HepG2 (cell line): Measurements from ENCODE around the gene PSMA3. TPM values are rescaled to one million over a fixed set of nuclear protein-coding genes. Genes with fewer than 3 reads are reported as not detected.

Source experiments
- AKAP8 ChIP-seq: sonication (generic); formaldehyde crosslinking; IDR thresholded peaks from 2 replicates; pipeline ENCODE4 v1.5.1; 2020; ENCODE audit warnings: mild to moderate bottlenecking, missing genetic modification reagents
- BORCS8-MEF2B ChIP-seq: sonication (generic); formaldehyde crosslinking; IDR thresholded peaks from 2 replicates; pipeline ENCODE4 v1.8.0; 2022; ENCODE audit warnings: mild to moderate bottlenecking, missing genetic modification reagents
- CENPX ChIP-seq: sonication (generic); formaldehyde crosslinking; IDR thresholded peaks from 2 replicates; pipeline ENCODE4 v1.9.0; 2021; ENCODE audit warnings: mild to moderate bottlenecking, missing genetic modification reagents, moderate library complexity
- ETV5 ChIP-seq: IDR thresholded peaks from 2 replicates; pipeline ENCODE4 v1.6.1; 2018; ENCODE audit warnings: missing biosample characterization, missing genetic modification reagents, inconsistent platforms, borderline replicate concordance
- FOXA1 ChIP-seq, 2 experiments: fragments of 450-650 bp in 1 of 2; sonication (generic) in 1 of 2; formaldehyde crosslinking in 1 of 2; IDR thresholded peaks; 2 replicates each; pipeline versions ENCODE4 v1.4.0 to v1.6.1; 2016 to 2020; ENCODE audit warnings: missing genetic modification reagents in 1 of 2
- GABPB1 ChIP-seq: IDR thresholded peaks from 2 replicates; pipeline ENCODE4 v1.6.1; 2016; ENCODE audit warnings: mild to moderate bottlenecking, missing genetic modification reagents, moderate library complexity, missing compliant biosample characterization
- HES4 ChIP-seq: sonication (generic); formaldehyde crosslinking; IDR thresholded peaks from 2 replicates; pipeline ENCODE4 v1.9.0; 2021; ENCODE audit warnings: mild to moderate bottlenecking, missing genetic modification reagents, borderline replicate concordance
- ISL2 ChIP-seq: sonication (generic); formaldehyde crosslinking; IDR thresholded peaks from 2 replicates; pipeline ENCODE4 v1.5.0; 2020; ENCODE audit warnings: missing genetic modification reagents
- MYC ChIP-seq: sonication (generic); formaldehyde crosslinking; IDR thresholded peaks from 2 replicates; pipeline ENCODE4 v1.9.0; 2021; ENCODE audit warnings: missing genetic modification reagents, borderline replicate concordance
- NCOR1 ChIP-seq: fragments of 200-600 bp; sonication (generic); IDR thresholded peaks from 2 replicates; pipeline ENCODE4 v1.7.0; 2017; ENCODE audit warnings: antibody characterized with exemption, low read length, borderline replicate concordance
- NFKB2 ChIP-seq: sonication (generic); formaldehyde crosslinking; IDR thresholded peaks from 2 replicates; pipeline ENCODE4 v1.4.0; 2020; ENCODE audit warnings: missing genetic modification reagents, borderline replicate concordance
- NPAS2 ChIP-seq: sonication (generic); formaldehyde crosslinking; IDR thresholded peaks from 2 replicates; pipeline ENCODE4 v1.8.0; 2022; ENCODE audit warnings: mild to moderate bottlenecking, missing genetic modification reagents, borderline replicate concordance
- NRL ChIP-seq: sonication (generic); formaldehyde crosslinking; IDR thresholded peaks from 2 replicates; pipeline ENCODE4 v1.5.0; 2020; ENCODE audit warnings: missing genetic modification reagents, mild to moderate bottlenecking, moderate library complexity, borderline replicate concordance
- SOX6 ChIP-seq, 2 experiments: fragments of 450-650 bp in 1 of 2; sonication (generic) in 1 of 2; formaldehyde crosslinking in 1 of 2; IDR thresholded peaks; 2 replicates each; pipeline versions ENCODE4 v1.4.0 to v1.6.1; 2017 to 2020; ENCODE audit warnings: antibody characterized with exemption in 1 of 2, mild to moderate bottlenecking in 1 of 2, missing genetic modification reagents in 1 of 2
- TP53 ChIP-seq: sonication (generic); formaldehyde crosslinking; conservative IDR thresholded peaks from 2 replicates; pipeline ENCODE4 v1.4.0; 2020; ENCODE audit warnings: missing genetic modification reagents
- ZFP36 ChIP-seq: fragments of 150-350 bp; IDR thresholded peaks from 2 replicates; pipeline ENCODE4 v1.6.1; 2018; ENCODE audit warnings: borderline replicate concordance, low read length, low read depth; ENCODE audit not compliant: partially characterized antibody
- ZFP37 ChIP-seq: sonication (generic); formaldehyde crosslinking; IDR thresholded peaks from 2 replicates; pipeline ENCODE4 v1.4.0; 2020; ENCODE audit warnings: missing genetic modification reagents, borderline replicate concordance
- ZMYM4 ChIP-seq: sonication (generic); formaldehyde crosslinking; IDR thresholded peaks from 2 replicates; pipeline ENCODE4 v1.8.1; 2023; ENCODE audit warnings: mild to moderate bottlenecking, missing genetic modification reagents
- ZNF235 ChIP-seq: sonication (generic); formaldehyde crosslinking; IDR thresholded peaks from 2 replicates; pipeline ENCODE4 v1.8.1; 2023; ENCODE audit warnings: mild to moderate bottlenecking, missing genetic modification reagents, borderline replicate concordance
- ZNF337 ChIP-seq: sonication (generic); formaldehyde crosslinking; IDR thresholded peaks from 2 replicates; pipeline ENCODE4 v1.5.1; 2020; ENCODE audit warnings: missing genetic modification reagents, low read depth, mild to moderate bottlenecking, borderline replicate concordance
- ZNF431 ChIP-seq: sonication (generic); formaldehyde crosslinking; IDR thresholded peaks from 2 replicates; pipeline ENCODE4 v1.9.0; 2022; ENCODE audit warnings: missing genetic modification reagents, low read depth, mild to moderate bottlenecking, borderline replicate concordance
- ZNF512 ChIP-seq: sonication (generic); formaldehyde crosslinking; IDR thresholded peaks from 2 replicates; pipeline ENCODE4 v1.4.0; 2020; ENCODE audit warnings: mild to moderate bottlenecking, missing genetic modification reagents
- ZNF780A ChIP-seq: sonication (generic); formaldehyde crosslinking; IDR thresholded peaks from 2 replicates; pipeline ENCODE4 v1.8.0; 2022; ENCODE audit warnings: mild to moderate bottlenecking, missing genetic modification reagents, moderate library complexity
- polyA plus RNA-seq, 8 experiments: library from polyadenylated mRNA; depleted of rRNA in 3 of 8; stranded (reverse) in 7 of 8; unstranded in 1 of 8; fragments of >200 nt; fragmentation: Illumina TruSeq in 4 of 8; extraction: Trizol in 4 of 8; gene quantifications; 2 replicates each; pipeline versions ENCODE4 v1.2.1 to v1.2.3, GENCODE V29; 2011 to 2016; ENCODE audit warnings: low read depth in 4 of 8, missing spikeins in 1 of 8, mixed read lengths in 1 of 8; ENCODE audit not compliant: insufficient read depth in 1 of 8
- total RNA-seq, 5 experiments: library from RNA; depleted of rRNA; stranded (reverse); fragments of >200 nt; fragmentation: Illumina TruSeq; extraction: Trizol; gene quantifications; 2 replicates each; pipeline ENCODE4 v1.2.3, GENCODE V29; 2016; ENCODE audit warnings: low read depth in 1 of 5
- TF ChIP-seq, protein P1 (sequence below): sonication (generic); formaldehyde crosslinking; IDR thresholded peaks from 2 replicates; pipeline ENCODE4 v1.5.1; 2020; ENCODE audit warnings: mild to moderate bottlenecking, missing genetic modification reagents, moderate library complexity
- TF ChIP-seq, protein P2 (sequence below): sonication (generic); formaldehyde crosslinking; IDR thresholded peaks from 2 replicates; pipeline ENCODE4 v1.5.0; 2020; ENCODE audit warnings: missing genetic modification reagents, mild to moderate bottlenecking, borderline replicate concordance

Gene PSMA3
- total and polyA plus RNA-seq, 2 of the 13 experiments (the other 11 are each of a cell fraction or from before 2014, with no cell fraction given), result 232 to 275 TPM

DNA sequence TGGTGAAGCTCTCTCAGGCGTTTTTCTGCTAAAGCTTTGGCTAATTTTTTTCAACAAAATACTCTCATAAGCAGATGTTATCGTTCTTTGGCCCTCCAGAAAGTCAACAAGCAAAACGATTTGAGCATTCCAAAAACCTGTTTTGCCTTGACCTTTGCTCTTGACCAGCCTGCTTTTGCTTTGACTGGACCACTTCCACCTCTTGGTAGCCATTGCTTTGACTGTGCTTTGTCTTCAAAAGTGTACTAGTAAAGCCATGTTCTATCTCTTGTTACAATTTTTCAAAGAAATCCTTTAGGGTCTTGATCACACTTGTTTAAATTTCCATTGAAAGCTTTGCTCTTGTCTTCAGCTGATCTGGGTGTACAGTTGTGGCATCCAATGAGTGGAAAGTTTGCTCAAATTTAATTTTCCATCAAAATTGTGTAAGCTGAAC lies 43.0 kb downstream of the PSMA3 start (continued):
- TF ChIP-seq ZNF512 (CRISPR knock-in tag) (no peak), ZFP37 (CRISPR knock-in tag) (no peak), NRL (no peak), NPAS2 (CRISPR knock-in tag) (no peak), BORCS8-MEF2B (CRISPR knock-in tag) (no peak), NCOR1 (peak; percentile 66; the same call in 1 of the 2 replicates), ZNF337 (no peak), TP53 (CRISPR knock-in tag) (no peak), FOXA1 (IDR thresholded peaks at IDR 0.05) (peak; percentile 31; the same call in 1 of the 2 replicates), FOXA1 (CRISPR knock-in tag; IDR thresholded peaks at IDR 0.05) (peak; percentile 96), ZNF780A (CRISPR knock-in tag) (no peak), ZFP36 (no peak), MYC (CRISPR knock-in tag) (no peak), ZMYM4 (CRISPR knock-in tag) (peak; percentile 92), ISL2 (CRISPR knock-in tag) (peak; percentile 88), SOX6 (IDR thresholded peaks at IDR 0.05) (no peak), SOX6 (CRISPR knock-in tag; IDR thresholded peaks at IDR 0.05) (peak; percentile 86), NFKB2 (CRISPR knock-in tag) (no peak), GABPB1 (CRISPR knock-in tag) (peak; percentile 32; the same call in 1 of the 2 replicates), ZNF235 (CRISPR knock-in tag) (no peak), ZNF431 (no peak), AKAP8 (no peak), CENPX (CRISPR knock-in tag) (no peak), ETV5 (CRISPR knock-in tag) (peak; percentile 76; the same call in 1 of the 2 replicates), HES4 (CRISPR knock-in tag) (no peak)
- TF ChIP-seq, protein P1, sequence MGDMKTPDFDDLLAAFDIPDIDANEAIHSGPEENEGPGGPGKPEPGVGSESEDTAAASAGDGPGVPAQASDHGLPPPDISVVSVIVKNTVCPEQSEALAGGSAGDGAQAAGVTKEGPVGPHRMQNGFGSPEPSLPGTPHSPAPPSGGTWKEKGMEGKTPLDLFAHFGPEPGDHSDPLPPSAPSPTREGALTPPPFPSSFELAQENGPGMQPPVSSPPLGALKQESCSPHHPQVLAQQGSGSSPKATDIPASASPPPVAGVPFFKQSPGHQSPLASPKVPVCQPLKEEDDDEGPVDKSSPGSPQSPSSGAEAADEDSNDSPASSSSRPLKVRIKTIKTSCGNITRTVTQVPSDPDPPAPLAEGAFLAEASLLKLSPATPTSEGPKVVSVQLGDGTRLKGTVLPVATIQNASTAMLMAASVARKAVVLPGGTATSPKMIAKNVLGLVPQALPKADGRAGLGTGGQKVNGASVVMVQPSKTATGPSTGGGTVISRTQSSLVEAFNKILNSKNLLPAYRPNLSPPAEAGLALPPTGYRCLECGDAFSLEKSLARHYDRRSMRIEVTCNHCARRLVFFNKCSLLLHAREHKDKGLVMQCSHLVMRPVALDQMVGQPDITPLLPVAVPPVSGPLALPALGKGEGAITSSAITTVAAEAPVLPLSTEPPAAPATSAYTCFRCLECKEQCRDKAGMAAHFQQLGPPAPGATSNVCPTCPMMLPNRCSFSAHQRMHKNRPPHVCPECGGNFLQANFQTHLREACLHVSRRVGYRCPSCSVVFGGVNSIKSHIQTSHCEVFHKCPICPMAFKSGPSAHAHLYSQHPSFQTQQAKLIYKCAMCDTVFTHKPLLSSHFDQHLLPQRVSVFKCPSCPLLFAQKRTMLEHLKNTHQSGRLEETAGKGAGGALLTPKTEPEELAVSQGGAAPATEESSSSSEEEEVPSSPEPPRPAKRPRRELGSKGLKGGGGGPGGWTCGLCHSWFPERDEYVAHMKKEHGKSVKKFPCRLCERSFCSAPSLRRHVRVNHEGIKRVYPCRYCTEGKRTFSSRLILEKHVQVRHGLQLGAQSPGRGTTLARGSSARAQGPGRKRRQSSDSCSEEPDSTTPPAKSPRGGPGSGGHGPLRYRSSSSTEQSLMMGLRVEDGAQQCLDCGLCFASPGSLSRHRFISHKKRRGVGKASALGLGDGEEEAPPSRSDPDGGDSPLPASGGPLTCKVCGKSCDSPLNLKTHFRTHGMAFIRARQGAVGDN (CRISPR knock-in tag), result no peak
- TF ChIP-seq, protein P2, sequence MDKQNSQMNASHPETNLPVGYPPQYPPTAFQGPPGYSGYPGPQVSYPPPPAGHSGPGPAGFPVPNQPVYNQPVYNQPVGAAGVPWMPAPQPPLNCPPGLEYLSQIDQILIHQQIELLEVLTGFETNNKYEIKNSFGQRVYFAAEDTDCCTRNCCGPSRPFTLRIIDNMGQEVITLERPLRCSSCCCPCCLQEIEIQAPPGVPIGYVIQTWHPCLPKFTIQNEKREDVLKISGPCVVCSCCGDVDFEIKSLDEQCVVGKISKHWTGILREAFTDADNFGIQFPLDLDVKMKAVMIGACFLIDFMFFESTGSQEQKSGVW (CRISPR knock-in tag), result no peak
